PC-3 (cell line): Measurements from ENCODE around the gene IL34. TPM values are rescaled to one million over a fixed set of nuclear protein-coding genes. Genes with fewer than 3 reads are reported as not detected.

Source experiments
- ATAC-seq: fragments of 200-7000 bp; cut with Tn5 transposase; 2 replicates; pipeline ENCODE4 v1.9.1; 2020; ENCODE audit warnings: mild to moderate bottlenecking, moderate library complexity
- BruUV-seq: library from RNA; stranded (reverse); fragments of 400-500 nt; replicated peaks from 2 replicates; lab custom pipeline; 2021; lab: Mats Ljungman, UMichigan
- CTCF ChIA-PET: fragments of 300-600 bp; sonication (Branson Sonifier 250); formaldehyde crosslinking; loops from one replicate; lab custom pipeline; 2022; ENCODE audit warnings: antibody characterized with exemption; lab: Charles Lee
- POLR2A ChIA-PET: fragments of 300-600 bp; sonication (Branson Sonifier 250); formaldehyde crosslinking; loops from one replicate; lab custom pipeline; 2022; ENCODE audit warnings: antibody characterized with exemption; ENCODE audit not compliant: unreplicated experiment; lab: Charles Lee
- DNase-seq: peaks from one replicate; pipeline ENCODE4 v3.0.0-alpha.2; 2015
- H2AFZ ChIP-seq: fragments of 300-600 bp; sonication (generic); 2 replicates; pipeline ENCODE4 v1.6.0; 2016; ENCODE audit warnings: antibody characterized with exemption, low read length
- H3F3A ChIP-seq: fragments of 300-600 bp; sonication (generic); one replicate; pipeline ENCODE4 v1.6.0; 2017; ENCODE audit warnings: antibody characterized with exemption, low read length, control low read depth, mild to moderate bottlenecking; ENCODE audit not compliant: unreplicated experiment
- H3K27ac ChIP-seq: fragments of 300-600 bp; sonication (generic); 2 replicates; pipeline ENCODE4 v1.5.1; 2016; ENCODE audit warnings: mild to moderate bottlenecking, low read length
- H3K27me3 ChIP-seq: fragments of 300-600 bp; sonication (generic); 2 replicates; pipeline ENCODE4 v1.6.1; 2016; ENCODE audit warnings: low read length, mixed read lengths
- H3K36me3 ChIP-seq: fragments of 300-600 bp; sonication (generic); 2 replicates; pipeline ENCODE4 v1.6.1; 2016; ENCODE audit warnings: low read depth, mixed run types, low read length, mixed read lengths
- H3K4me1 ChIP-seq: fragments of 300-600 bp; sonication (generic); 2 replicates; pipeline ENCODE4 v1.5.1; 2016; ENCODE audit warnings: low read length; ENCODE audit not compliant: insufficient read depth
- H3K4me2 ChIP-seq: fragments of 300-600 bp; sonication (generic); 2 replicates; pipeline ENCODE4 v1.6.0; 2016; ENCODE audit warnings: low read length
- H3K4me3 ChIP-seq: fragments of 300-600 bp; sonication (generic); 2 replicates; pipeline ENCODE4 v1.5.1; 2016; ENCODE audit warnings: mild to moderate bottlenecking, low read length, mixed read lengths
- H3K79me2 ChIP-seq: fragments of 300-600 bp; sonication (generic); 2 replicates; pipeline ENCODE4 v1.6.1; 2017; ENCODE audit warnings: low read length, mixed read lengths
- H3K9ac ChIP-seq: fragments of 300-600 bp; sonication (generic); 2 replicates; pipeline ENCODE4 v1.6.0; 2016; ENCODE audit warnings: mild to moderate bottlenecking, low read length
- H3K9me2 ChIP-seq: fragments of 300-600 bp; sonication (generic); replicated peaks from 2 replicates; pipeline ENCODE4 v1.6.1; 2016; ENCODE audit warnings: mixed run types, low read length, mixed read lengths
- H3K9me3 ChIP-seq: fragments of 300-600 bp; sonication (generic); 2 replicates; pipeline ENCODE4 v1.6.1; 2016; ENCODE audit warnings: low read length, mixed read lengths
- H4K20me1 ChIP-seq: fragments of 300-600 bp; sonication (generic); 2 replicates; pipeline ENCODE4 v1.6.1; 2016; ENCODE audit warnings: low read length, mixed read lengths
- CTCF ChIP-seq: fragments of 300-600 bp; sonication (generic); conservative IDR thresholded peaks from 2 replicates; pipeline ENCODE4 v1.5.1; 2017; ENCODE audit warnings: antibody characterized with exemption, low read depth, mild to moderate bottlenecking, low read length
- EZH2 ChIP-seq: fragments of 300-600 bp; sonication (generic); IDR thresholded peaks from one replicate; pipeline ENCODE4 v1.6.1; 2017; ENCODE audit warnings: antibody characterized with exemption, mild to moderate bottlenecking, low read length; ENCODE audit not compliant: unreplicated experiment
- EZH2phosphoT487 ChIP-seq: fragments of 300-600 bp; sonication (generic); IDR thresholded peaks from 2 replicates; pipeline ENCODE4 v1.6.1; 2018; ENCODE audit warnings: mild to moderate bottlenecking, antibody characterized with exemption, low read length, borderline replicate concordance
- intact Hi-C: fragments of 100-400 bp; cut with micrococcal nuclease; formaldehyde crosslinking; loops from 2 replicates; pipeline ENCODE4 v1.9.0; 2023
- total RNA-seq: library from RNA; depleted of rRNA; stranded (reverse); fragments of >200 nt; gene quantifications from 2 replicates; pipeline ENCODE4 v1.2.3, GENCODE V29; 2014

The IL34 gene
- total RNA-seq, 1 experiment from 2014 or later = not detected

DNA sequence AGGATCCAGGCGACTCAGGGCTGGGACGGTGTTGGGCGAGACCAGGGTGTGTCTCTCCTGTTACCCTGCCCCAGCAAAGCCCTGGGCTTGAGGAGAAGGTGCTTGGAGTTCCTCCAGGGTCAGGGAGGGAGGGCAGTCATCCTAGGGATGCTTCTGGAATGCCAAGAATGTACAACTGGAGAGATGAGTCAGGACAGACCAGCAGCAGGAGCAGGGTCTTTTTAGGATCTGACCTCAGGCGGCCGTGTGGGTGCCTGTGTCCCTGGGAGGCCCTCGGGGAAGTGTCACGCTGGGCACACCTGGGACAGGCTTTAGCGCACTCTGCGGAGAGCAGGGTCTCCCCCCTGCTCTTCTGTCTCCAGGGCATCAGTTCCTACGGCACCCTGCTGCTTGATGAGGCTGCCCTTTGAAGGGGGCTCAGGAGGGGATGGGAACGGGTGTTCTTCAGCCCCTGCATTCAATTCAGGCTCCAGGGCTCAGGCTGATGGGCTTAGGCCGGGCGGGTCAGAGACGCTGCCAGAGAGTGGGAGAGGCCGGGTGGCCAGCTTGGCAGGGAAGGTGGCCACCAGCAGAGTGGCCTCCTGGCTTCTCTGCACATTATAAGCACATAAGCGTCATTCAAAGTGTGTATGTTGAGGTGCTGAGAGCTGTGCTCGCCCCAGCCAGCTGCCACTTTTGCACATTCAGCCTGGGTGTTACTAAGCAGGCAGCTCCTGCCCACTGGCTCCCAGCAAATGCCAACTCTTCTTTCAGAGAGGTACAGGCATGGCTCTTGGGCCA is 47.9 kb downstream of the IL34 start:
- H3K9me3 ChIP-seq = no peaks in the 10 kb centered on the region
- H4K20me1 ChIP-seq = no peaks in the 10 kb centered on the region
- intact Hi-C loops = loop anchor here (2.0 to 10.0 kb wide), 2 partner anchors 53 to 81 kb away; no protein-coding TSS in a partner anchor
- BruUV-seq = no TSS peak
- no peaks in the 10 kb centered on the region for H3K79me2 ChIP-seq
- H3K27ac ChIP-seq = peak overlapping the region; percentile 44
- POLR2A ChIA-PET = no interaction called here
- peak; percentile 87 for DNase-seq
- TF ChIP-seq EZH2 (no peak), CTCF (no peak), EZH2phosphoT487 (no peak)
- ATAC-seq = peak; percentile 79
- no peak overlapping the region for H2AFZ ChIP-seq
- H3K9ac ChIP-seq = no peak overlapping the region
- peak overlapping the region; percentile 16 for H3K4me2 ChIP-seq
- no peaks in the 10 kb centered on the region for H3F3A ChIP-seq
- CTCF ChIA-PET = no interaction called here
- no peak overlapping the region for H3K4me3 ChIP-seq
- peaks cover 41% of the 10 kb centered on the region for H3K4me1 ChIP-seq
- no peaks in the 10 kb centered on the region for H3K9me2 ChIP-seq
- H3K27me3 ChIP-seq = no peaks in the 10 kb centered on the region
- H3K36me3 ChIP-seq = no peaks in the 10 kb centered on the region

- ChIA-PET POLR2A (no interaction called here), CTCF (no interaction called here)
- no peaks in the 10 kb centered on the region for H4K20me1 ChIP-seq
- H3K27ac ChIP-seq = no peak overlapping the region
- peaks cover 41% of the 10 kb centered on the region for H3K4me1 ChIP-seq
- no peak overlapping the region for H3K4me3 ChIP-seq
- no peak overlapping the region for H3K4me2 ChIP-seq
- no peaks in the 10 kb centered on the region for H3F3A ChIP-seq
- no TSS peak for BruUV-seq
- no peak overlapping the region for H2AFZ ChIP-seq
- DNase-seq = no peak
- no peak for ATAC-seq
- H3K9me2 ChIP-seq = no peaks in the 10 kb centered on the region
- no peaks in the 10 kb centered on the region for H3K27me3 ChIP-seq
- H3K9ac ChIP-seq = no peak overlapping the region
- H3K79me2 ChIP-seq = no peaks in the 10 kb centered on the region
- TF ChIP-seq CTCF (no peak), EZH2phosphoT487 (no peak), EZH2 (no peak)
- H3K36me3 ChIP-seq = no peaks in the 10 kb centered on the region
- intact Hi-C loops = loop anchor here (2.0 to 10.0 kb wide), 2 partner anchors 52 to 80 kb away; no protein-coding TSS in a partner anchor
- H3K9me3 ChIP-seq = no peaks in the 10 kb centered on the region
These were observed 48.5 kb downstream of the IL34 start for GRCh38 chr16:70694868-70695218.
